Psoas muscle (tissue), 8 donors: ENCODE measurements around the gene TPO. TPM values are rescaled to one million over a fixed set of nuclear protein-coding genes. Genes with fewer than 3 reads are reported as not detected.
A peak's percentile ranks its signal among the peaks of the same experiment; 100 is the strongest.

Experiments
- ATAC-seq, 4 donors: fragments of 200-7000 bp; cut with Tn5 transposase; one replicate each; pipeline ENCODE4 v1.9.1; 2020; ENCODE audit warnings: moderate library complexity in 3 of 4, mild to moderate bottlenecking in 2 of 4
- DNase-seq, 2 donors: peaks; one replicate each; pipeline ENCODE4 v3.0.0-alpha.2; 2020
- H3K27ac ChIP-seq: fragments of 200-600 bp; one replicate; pipeline ENCODE4 v1.8.0; 2022
- H3K27me3 ChIP-seq, 3 donors: fragments of 200-600 bp in 1 of 3; one replicate each; pipeline versions ENCODE4 v1.6.1 to v1.8.0; 2013 to 2022; ENCODE audit warnings: low read length in 2 of 3, mild to moderate bottlenecking in 2 of 3, moderate library complexity in 1 of 3; ENCODE audit not compliant: insufficient read depth in 3 of 3
- H3K36me3 ChIP-seq, 2 donors: fragments of 200-600 bp in 1 of 2; one replicate each; pipeline versions ENCODE4 v1.6.1 to v1.8.0; 2013 to 2022; ENCODE audit warnings: low read depth in 1 of 2, mild to moderate bottlenecking in 1 of 2, moderate library complexity in 1 of 2; ENCODE audit not compliant: insufficient read depth in 1 of 2
- H3K4me1 ChIP-seq: fragments of 200-600 bp; one replicate; pipeline ENCODE4 v1.8.0; 2022
- H3K4me3 ChIP-seq: fragments of 200-600 bp; one replicate; pipeline ENCODE4 v1.8.0; 2022; ENCODE audit warnings: mild to moderate bottlenecking
- H3K9me3 ChIP-seq: fragments of 200-600 bp; one replicate; pipeline ENCODE4 v1.8.0; 2022
- WGBS, 3 donors: extraction: QIAGEN DNeasy Blood & Tissue Kit; methylation state at CpG; one replicate each; pipeline versions ENCODE4 v1.1.6 to v1.1.7; 2013; 5-methylcytosine and 5-hydroxymethylcytosine counted together
- intact Hi-C, 2 donors: fragments of 100-400 bp; cut with DNase I; formaldehyde crosslinking; loops; one replicate each; pipeline versions ENCODE4 v1.11.0 to v1.14.2; 2022
- polyA plus RNA-seq, 3 donors: library from polyadenylated mRNA; stranded (reverse); fragments of 200-250 nt; gene quantifications; one replicate each; pipeline ENCODE4 v1.2.3, GENCODE V29; 2013
- total RNA-seq, 4 donors: library from RNA; stranded (reverse); fragmentation: NEBNext Ultra II Directional in 2 of 4; extraction: Animal tissue kit (Norgen Biotek cat#: 25700) in 2 of 4; gene quantifications; one replicate each; pipeline versions ENCODE4 v1.2.1 to v1.2.4, GENCODE V29; 2021 to 2023
- TF ChIP-seq, protein P1 (sequence below): fragments of 200-600 bp; IDR thresholded peaks from one replicate; pipeline ENCODE4 v1.8.0; 2022; ENCODE audit warnings: antibody characterized with exemption
- donor health status: healthy with polysubstance abuse.
- donor health status: DM: no; HTN: no; CAD: no; lungs with moderate emphysema.
- donor health status: Bipolar disorder and iron deficiency.
- donor health status: healthy.
- donor health status: DM: yes; HTN: yes; CAD: no.
- donor health status: DM: no; HTN: no; CAD: no.
- donor health status: DM: no; HTN: no; CAD: no.
- donor health status: DM: yes; HTN: yes; CAD: no.

The TPO gene
- total and polyA plus RNA-seq, 7 donors, result 2.1 to 4.5 (median 3.8) TPM

- DNase-seq, result peak; percentile 40 to 51
- H3K4me1 ChIP-seq, result no peaks in the 10 kb centered on the region
- no peak overlapping the region for H3K27ac ChIP-seq
- intact Hi-C loops, result loop anchor here in 1 of 2 donors (2.0 to 5.0 kb wide), 2 partner anchors 65 to 151 kb away; partner anchors contain the start of gene PXDN
- H3K9me3 ChIP-seq, result no peaks in the 10 kb centered on the region
- 26 to 30% (median 29%) methylated on average over 11 to 16 of the region's 16 CpGs for WGBS, 3 donors
- no peak overlapping the region for H3K4me3 ChIP-seq
- H3K27me3 ChIP-seq, result peaks cover 0 to 26% (median 0%) of the 10 kb centered on the region in 3 donors
- no peaks in the 10 kb centered on the region for H3K36me3 ChIP-seq
- TF ChIP-seq, protein P1, sequence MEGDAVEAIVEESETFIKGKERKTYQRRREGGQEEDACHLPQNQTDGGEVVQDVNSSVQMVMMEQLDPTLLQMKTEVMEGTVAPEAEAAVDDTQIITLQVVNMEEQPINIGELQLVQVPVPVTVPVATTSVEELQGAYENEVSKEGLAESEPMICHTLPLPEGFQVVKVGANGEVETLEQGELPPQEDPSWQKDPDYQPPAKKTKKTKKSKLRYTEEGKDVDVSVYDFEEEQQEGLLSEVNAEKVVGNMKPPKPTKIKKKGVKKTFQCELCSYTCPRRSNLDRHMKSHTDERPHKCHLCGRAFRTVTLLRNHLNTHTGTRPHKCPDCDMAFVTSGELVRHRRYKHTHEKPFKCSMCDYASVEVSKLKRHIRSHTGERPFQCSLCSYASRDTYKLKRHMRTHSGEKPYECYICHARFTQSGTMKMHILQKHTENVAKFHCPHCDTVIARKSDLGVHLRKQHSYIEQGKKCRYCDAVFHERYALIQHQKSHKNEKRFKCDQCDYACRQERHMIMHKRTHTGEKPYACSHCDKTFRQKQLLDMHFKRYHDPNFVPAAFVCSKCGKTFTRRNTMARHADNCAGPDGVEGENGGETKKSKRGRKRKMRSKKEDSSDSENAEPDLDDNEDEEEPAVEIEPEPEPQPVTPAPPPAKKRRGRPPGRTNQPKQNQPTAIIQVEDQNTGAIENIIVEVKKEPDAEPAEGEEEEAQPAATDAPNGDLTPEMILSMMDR, result no peak
- ATAC-seq, result peak in 3 of 4 donors; percentile 19 to 28 (median 27)
Observed at GRCh38 chr2:1591461-1591770, 178.2 kb downstream of the TPO start.
